Measurements from ENCODE around the gene IGFL2.

GRCh38 chr19:46115396-46116106 is 32.5 kb upstream of the IGFL2 start:
- no peak for TF ChIP-seq CTCF (IDR thresholded peaks at IDR 0.05)
- no peak for TF ChIP-seq POLR2A (IDR thresholded peaks at IDR 0.05)
